Spinal cord (tissue), 10 donors: ENCODE measurements around the gene BCAS3. TPM values are rescaled to one million over a fixed set of nuclear protein-coding genes. Genes with fewer than 3 reads are reported as not detected.
"Not testable (repeated sequence)": the region's sequence is repeated elsewhere in the genome, so short reads cannot be mapped to it uniquely, and the experiment has no call there.

Experiments used
- DNase-seq, 6 donors: peaks; one replicate each; pipeline versions ENCODE4 v3.0.0 to v3.0.0-alpha.2; 2013 to 2015; ENCODE audit warnings: low spot score in 6 of 6, low read depth in 4 of 6
- H3K27ac ChIP-seq: one replicate; pipeline ENCODE4 v1.5.1; 2013; ENCODE audit warnings: low read depth, low read length, control low read depth
- H3K27me3 ChIP-seq: one replicate; pipeline ENCODE4 v1.6.1; 2013; ENCODE audit warnings: low read length; ENCODE audit not compliant: control insufficient read depth, insufficient read depth
- H3K36me3 ChIP-seq: one replicate; pipeline ENCODE4 v1.6.1; 2013; ENCODE audit warnings: low read length; ENCODE audit not compliant: control insufficient read depth, insufficient read depth
- H3K4me1 ChIP-seq: one replicate; pipeline ENCODE4 v1.6.1; 2013; ENCODE audit warnings: low read length; ENCODE audit not compliant: control insufficient read depth, insufficient read depth
- H3K4me3 ChIP-seq: one replicate; pipeline ENCODE4 v1.5.1; 2013; ENCODE audit warnings: low read depth, low read length, control low read depth
- H3K9me3 ChIP-seq: one replicate; pipeline ENCODE4 v1.6.1; 2013; ENCODE audit warnings: low read length; ENCODE audit not compliant: control insufficient read depth, insufficient read depth
- WGBS: methylation state at CpG from one replicate; pipeline ENCODE4 v1.1.5; 2013; ENCODE audit warnings: missing lambda C conversion rate; ENCODE audit not compliant: insufficient coverage; 5-methylcytosine and 5-hydroxymethylcytosine counted together
- polyA plus RNA-seq, 2 donors: library from polyadenylated mRNA; unstranded; fragments of 120-200 nt; gene quantifications; one replicate each; pipeline ENCODE4 v1.2.1, GENCODE V29; 2013; ENCODE audit not compliant: insufficient read length in 2 of 2
- total RNA-seq, 2 donors: library from RNA; depleted of rRNA in 1 of 2; stranded (reverse); fragments of 120-200 nt in 1 of 2; fragments of >200 nt in 1 of 2; gene quantifications; one replicate each; pipeline versions ENCODE4 v1.2.3 to v1.2.4, GENCODE V29; 2013 to 2014
- donor health status: healthy.

Gene BCAS3
- total and polyA plus RNA-seq, 4 donors = 20.5 to 53.4 (median 25.7) TPM

DNA sequence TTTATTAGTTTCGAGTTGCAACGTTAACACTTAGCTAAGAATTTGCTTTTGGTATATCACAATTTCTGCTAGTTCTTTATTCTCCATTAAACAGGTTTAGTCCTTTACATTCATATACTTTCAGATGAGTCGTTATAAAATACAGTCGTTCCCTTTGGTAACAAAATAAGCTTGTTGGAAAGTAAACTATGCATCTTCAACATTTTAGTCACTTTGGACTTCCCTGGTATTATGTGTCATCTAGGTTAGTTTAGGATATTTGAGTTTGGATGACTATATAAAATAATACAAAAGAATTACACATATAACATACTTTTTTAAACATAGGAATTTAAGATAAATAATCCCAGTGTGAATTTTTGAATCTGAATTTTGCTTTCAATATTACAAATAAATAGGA, 351.5 kb downstream of the BCAS3 start:
- Histone ChIP-seq H3K27me3 (no peaks in the 10 kb centered on the region), H3K27ac (no peak overlapping the region), H3K4me1 (no peaks in the 10 kb centered on the region), H3K36me3 (no peaks in the 10 kb centered on the region), H3K9me3 (no peaks in the 10 kb centered on the region), H3K4me3 (no peak overlapping the region)
- WGBS = no CpG with 5 or more reads among the region's 4 CpGs
- no peak for DNase-seq

DNA sequence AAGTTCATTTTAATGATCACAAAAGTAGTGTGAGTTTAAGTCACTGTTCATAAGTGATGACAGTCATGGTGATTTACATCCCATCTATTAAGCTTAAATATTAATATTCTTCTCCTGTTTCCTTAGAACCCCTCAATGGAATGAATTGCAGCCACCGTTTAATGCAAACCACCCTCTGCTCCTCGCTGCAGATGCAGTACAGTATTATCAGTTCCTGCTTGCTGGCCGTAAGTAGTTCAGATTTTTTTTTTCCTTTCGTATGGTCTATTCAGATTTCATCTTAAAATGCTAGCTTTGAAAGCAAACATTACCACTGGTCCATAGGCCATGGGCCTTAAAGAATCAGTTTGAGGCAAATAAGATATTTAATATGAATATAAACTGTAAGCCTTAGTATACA, 363.0 kb downstream of the BCAS3 start:
- 78% methylated on average over 3 of the region's 4 CpGs for WGBS
- H3K4me1 ChIP-seq = no peaks in the 10 kb centered on the region
- no peak overlapping the region for H3K4me3 ChIP-seq
- no peak for DNase-seq
- H3K36me3 ChIP-seq = no peaks in the 10 kb centered on the region
- H3K27me3 ChIP-seq = no peaks in the 10 kb centered on the region
- H3K9me3 ChIP-seq = no peaks in the 10 kb centered on the region
- H3K27ac ChIP-seq = no peak overlapping the region

DNA sequence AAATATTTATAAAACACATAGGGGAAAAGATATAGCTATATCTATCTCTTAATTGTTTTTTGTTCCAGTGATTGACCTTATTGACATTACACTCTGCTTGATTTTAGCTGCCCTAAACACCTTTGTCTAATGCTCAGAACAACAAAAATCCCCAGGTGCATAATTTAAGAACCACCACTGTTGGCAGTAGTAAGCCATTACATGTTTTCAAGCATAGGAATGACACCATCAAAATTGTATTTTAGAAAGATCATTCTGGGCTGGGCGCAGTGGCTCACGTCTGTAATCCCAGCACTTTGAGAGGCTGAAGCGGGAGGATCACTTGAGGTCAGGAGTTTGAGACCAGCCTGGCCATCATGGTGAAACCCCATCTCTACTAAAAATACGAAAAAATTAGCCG, 364.7 kb downstream of the BCAS3 start:
- 93% methylated on average over 3 of the region's 5 CpGs for WGBS
- H3K27me3 ChIP-seq, H3K27ac ChIP-seq, H3K36me3 ChIP-seq, H3K4me1 ChIP-seq, H3K9me3 ChIP-seq, H3K4me3 ChIP-seq, DNase-seq: not testable (repeated sequence)

DNA sequence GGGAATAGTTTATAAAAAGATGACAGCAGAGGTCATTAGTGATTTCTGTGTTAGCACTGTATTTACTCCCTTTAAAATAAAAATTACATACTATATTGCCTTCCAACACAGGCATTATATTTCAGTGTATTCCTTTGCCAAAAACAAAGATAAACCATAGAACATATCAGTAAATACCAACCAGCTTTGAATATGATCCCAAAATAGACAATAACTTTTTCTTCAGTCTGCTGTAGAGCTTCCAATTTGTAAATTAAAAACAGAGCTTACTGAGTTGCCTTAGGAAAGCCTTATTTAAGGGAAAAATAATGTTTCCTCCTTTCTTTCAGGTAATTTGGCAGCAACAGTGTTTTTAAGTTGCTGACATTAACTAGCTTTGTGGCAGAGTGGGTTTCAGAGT, 369.9 kb downstream of the BCAS3 start:
- Histone ChIP-seq H3K4me1 (no peaks in the 10 kb centered on the region), H3K27ac (no peak overlapping the region), H3K27me3 (no peaks in the 10 kb centered on the region), H3K9me3 (no peaks in the 10 kb centered on the region), H3K36me3 (no peaks in the 10 kb centered on the region), H3K4me3 (no peak overlapping the region)
- DNase-seq = no peak

DNA sequence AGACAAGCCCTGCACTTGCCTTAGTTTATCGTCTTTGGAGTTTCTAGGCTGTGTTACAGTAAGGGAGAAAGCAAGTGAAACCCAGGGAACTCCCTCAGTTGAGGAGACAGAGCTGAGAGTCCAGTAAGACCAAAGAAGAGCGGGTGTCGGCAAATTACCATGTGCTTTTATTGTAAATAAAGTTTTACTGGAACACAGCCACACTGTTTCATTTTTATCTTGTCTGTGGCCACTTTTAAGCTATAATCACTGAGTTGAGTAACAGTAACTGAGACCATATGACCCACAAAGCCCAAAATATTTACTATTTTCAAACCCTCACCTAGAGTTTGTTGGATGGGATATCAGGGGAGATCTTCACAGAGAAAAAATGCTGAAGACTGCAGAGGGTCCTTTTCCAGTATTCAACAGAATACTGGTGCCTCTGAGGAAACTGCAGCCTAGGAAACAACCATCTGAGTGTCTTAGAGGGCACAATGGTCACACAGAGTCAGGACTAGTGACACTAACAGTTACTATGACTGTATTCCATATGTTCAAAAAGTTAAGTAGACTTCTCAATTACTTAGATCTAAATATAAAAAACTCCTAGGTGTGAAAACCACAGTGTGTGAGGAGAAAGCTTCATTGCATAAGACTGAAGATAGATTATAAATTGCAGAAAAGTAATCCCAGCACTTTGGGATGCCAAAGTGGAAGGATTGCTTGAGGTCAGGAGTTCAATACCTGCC, 370.9 kb downstream of the BCAS3 start:
- DNase-seq = no peak
- H3K4me3 ChIP-seq = no peak overlapping the region
- WGBS = 100% methylated on average over 1 of the region's 3 CpGs
- no peaks in the 10 kb centered on the region for H3K4me1 ChIP-seq
- no peaks in the 10 kb centered on the region for H3K27me3 ChIP-seq
- no peaks in the 10 kb centered on the region for H3K9me3 ChIP-seq
- H3K27ac ChIP-seq = no peak overlapping the region
- no peaks in the 10 kb centered on the region for H3K36me3 ChIP-seq

DNA sequence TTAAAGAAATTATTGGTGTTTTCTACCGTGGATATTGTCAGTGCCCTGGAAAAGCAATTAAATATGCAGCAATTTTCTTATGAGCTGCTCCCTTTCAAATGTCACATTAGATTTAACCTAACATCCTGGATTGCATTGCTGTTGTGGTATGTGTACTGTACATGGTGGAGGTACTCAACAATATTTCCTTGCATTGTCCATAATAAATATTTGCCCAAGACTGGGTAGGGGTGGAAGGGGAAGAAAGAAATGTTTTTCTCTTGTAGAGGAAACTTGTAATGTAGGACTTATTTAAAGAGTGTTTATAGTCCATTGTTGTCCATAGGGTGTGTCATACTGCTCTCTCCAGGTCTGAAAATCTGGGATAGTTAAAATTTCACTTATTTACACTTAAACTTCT, 375.8 kb downstream of the BCAS3 start:
- Histone ChIP-seq H3K27ac (no peak overlapping the region), H3K36me3 (no peaks in the 10 kb centered on the region), H3K4me1 (no peaks in the 10 kb centered on the region), H3K4me3 (no peak overlapping the region), H3K27me3 (no peaks in the 10 kb centered on the region), H3K9me3 (no peaks in the 10 kb centered on the region)
- WGBS = no CpG with 5 or more reads among the region's 1 CpG
- DNase-seq = no peak

DNA sequence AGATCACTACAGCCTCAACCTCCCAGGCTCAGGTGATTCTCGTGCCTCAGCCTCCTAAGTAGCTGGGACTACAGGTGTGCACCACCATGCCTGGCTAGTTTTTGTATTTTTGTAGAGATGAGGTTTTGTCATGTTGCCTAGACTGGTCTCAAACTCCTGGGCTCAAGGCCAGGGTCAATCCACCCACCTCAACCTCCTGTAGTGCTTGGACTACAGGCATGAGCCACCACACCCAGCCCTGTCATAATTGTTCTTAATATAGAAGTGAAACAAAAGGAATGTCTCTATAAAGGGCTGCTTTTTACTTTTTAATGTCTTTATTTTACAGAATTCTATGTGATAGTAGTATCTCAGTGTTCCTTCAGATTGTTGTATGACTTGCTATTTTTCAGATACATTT, 376.8 kb downstream of the BCAS3 start:
- Histone ChIP-seq H3K27me3 (no peaks in the 10 kb centered on the region), H3K4me1 (no peaks in the 10 kb centered on the region), H3K9me3 (no peaks in the 10 kb centered on the region), H3K27ac (no peak overlapping the region), H3K4me3 (no peak overlapping the region), H3K36me3 (no peaks in the 10 kb centered on the region)
- no CpG with 5 or more reads among the region's 1 CpG for WGBS
- no peak for DNase-seq

DNA sequence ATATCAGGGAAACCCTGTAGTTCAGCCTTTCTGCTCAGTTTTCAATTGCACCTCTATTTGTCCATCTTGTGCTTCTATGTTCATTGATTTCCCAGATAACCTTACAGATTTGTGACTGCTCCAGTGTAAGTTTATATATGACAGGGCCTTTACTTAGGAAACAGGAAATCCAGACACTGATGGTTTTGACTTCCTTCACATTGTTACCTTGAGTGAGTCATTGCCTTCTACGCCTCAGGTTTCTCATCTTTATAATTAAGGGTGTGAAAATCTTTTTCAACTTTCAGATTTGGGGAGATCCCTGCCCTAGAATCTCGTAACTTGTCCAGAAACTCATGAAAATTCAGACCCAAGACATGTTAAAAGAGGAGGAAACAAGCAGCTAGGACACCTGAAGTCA, 379.6 kb downstream of the BCAS3 start:
- 100% methylated on average over 1 of the region's 2 CpGs for WGBS
- Histone ChIP-seq H3K27ac (no peak overlapping the region), H3K9me3 (no peaks in the 10 kb centered on the region), H3K4me3 (no peak overlapping the region), H3K27me3 (no peaks in the 10 kb centered on the region), H3K36me3 (no peaks in the 10 kb centered on the region), H3K4me1 (no peaks in the 10 kb centered on the region)
- DNase-seq = no peak

DNA sequence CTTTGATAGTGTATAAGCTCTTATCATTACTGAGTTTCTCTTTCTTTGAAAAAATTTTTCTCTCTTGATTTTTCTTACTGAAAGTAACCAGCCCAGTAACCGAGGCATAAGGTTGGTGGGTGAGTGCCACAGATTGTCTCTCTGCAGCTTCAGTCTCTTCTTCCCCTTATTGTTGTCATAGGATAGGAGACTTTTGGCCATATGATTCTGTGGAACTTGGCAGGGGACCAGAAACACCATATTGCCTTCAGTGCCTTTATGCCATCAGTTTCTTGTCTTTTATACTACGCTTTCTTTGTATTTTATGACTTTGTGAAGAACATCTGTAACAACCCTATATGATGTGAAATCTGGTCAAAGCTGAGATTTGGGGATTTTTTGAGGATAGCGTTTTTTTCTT, 380.4 kb downstream of the BCAS3 start:
- WGBS = no CpG with 5 or more reads among the region's 3 CpGs
- H3K4me3 ChIP-seq = no peak overlapping the region
- H3K36me3 ChIP-seq = no peaks in the 10 kb centered on the region
- H3K27ac ChIP-seq = no peak overlapping the region
- H3K9me3 ChIP-seq = no peaks in the 10 kb centered on the region
- no peaks in the 10 kb centered on the region for H3K27me3 ChIP-seq
- no peaks in the 10 kb centered on the region for H3K4me1 ChIP-seq
- peak in 2 of 6 donors; percentile 4 to 6 for DNase-seq

DNA sequence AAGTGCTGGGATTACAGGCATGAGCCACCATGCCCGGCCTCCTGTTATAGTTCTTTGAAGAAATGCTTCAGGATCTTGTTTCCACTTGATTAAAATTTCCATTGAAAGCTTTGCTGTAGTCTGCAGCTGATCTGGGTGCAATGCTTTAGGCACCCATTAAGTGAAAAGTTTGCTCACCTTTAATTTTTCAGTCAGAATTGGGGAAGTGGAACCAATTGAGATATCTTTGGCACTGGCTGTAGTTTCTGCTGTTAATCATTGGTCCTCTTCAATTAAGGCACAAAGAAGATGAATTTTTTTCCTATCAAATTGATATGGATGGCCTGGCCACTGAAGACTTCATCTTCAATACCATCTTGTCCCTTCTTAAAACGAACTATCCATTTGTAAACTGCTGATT, 385.9 kb downstream of the BCAS3 start:
- DNase-seq = no peak
- H3K27ac ChIP-seq = no peak overlapping the region
- H3K4me3 ChIP-seq = no peak overlapping the region
- H3K27me3 ChIP-seq = no peaks in the 10 kb centered on the region
- WGBS = 100% methylated on average over 2 of the region's 2 CpGs
- no peaks in the 10 kb centered on the region for H3K9me3 ChIP-seq
- no peaks in the 10 kb centered on the region for H3K4me1 ChIP-seq
- H3K36me3 ChIP-seq = no peaks in the 10 kb centered on the region
